DND-41 (cell line): ENCODE measurements around the gene CYP3A4.
"Not testable (repeated sequence)": the region's sequence is repeated elsewhere in the genome, so short reads cannot be mapped to it uniquely, and the experiment has no call there.

ENCODE experiments used
- ATAC-seq: fragments of 200-7000 bp; cut with Tn5 transposase; 3 replicates; pipeline ENCODE4 v1.9.1; 2021; ENCODE audit warnings: low read depth; ENCODE audit not compliant: insufficient read depth
- DNase-seq: peaks from one replicate; pipeline ENCODE4 v3.0.0-alpha.2; 2020
- H2AFZ ChIP-seq: 2 replicates; pipeline ENCODE4 v1.6.0; 2012; ENCODE audit warnings: low read depth, low read length
- H3K27ac ChIP-seq: 2 replicates; pipeline ENCODE4 v1.5.1; 2012; ENCODE audit warnings: low read length, inconsistent platforms
- H3K27me3 ChIP-seq: fragments of 200-600 bp; sonication (generic); 2 replicates; pipeline ENCODE4 v1.6.0; 2012; ENCODE audit warnings: low read length, mild to moderate bottlenecking, inconsistent platforms; ENCODE audit not compliant: insufficient read depth, poor library complexity
- H3K36me3 ChIP-seq: 2 replicates; pipeline ENCODE4 v1.5.1; 2012; ENCODE audit warnings: low read length, inconsistent platforms; ENCODE audit not compliant: insufficient read depth
- H3K4me1 ChIP-seq: 2 replicates; pipeline ENCODE4 v1.5.1; 2012; ENCODE audit warnings: mild to moderate bottlenecking, low read length; ENCODE audit not compliant: insufficient read depth
- H3K4me2 ChIP-seq: 2 replicates; pipeline ENCODE4 v1.6.0; 2012; ENCODE audit warnings: mild to moderate bottlenecking, moderate library complexity, low read length, inconsistent platforms; ENCODE audit not compliant: insufficient read depth
- H3K4me3 ChIP-seq, 2 experiments: fragments of 200-600 bp in 1 of 2; shearing (Covaris generic) in 1 of 2; 2 replicates each; pipeline ENCODE4 v1.5.1; 2012 to 2016; ENCODE audit warnings: inconsistent platforms in 2 of 2, low read length in 2 of 2, mild to moderate bottlenecking in 2 of 2, low read depth in 1 of 2, moderate library complexity in 1 of 2
- H3K79me2 ChIP-seq: 2 replicates; pipeline ENCODE4 v1.6.0; 2012; ENCODE audit warnings: low read length, inconsistent platforms; ENCODE audit not compliant: insufficient read depth
- H3K9ac ChIP-seq: 2 replicates; pipeline ENCODE4 v1.6.0; 2012; ENCODE audit warnings: low read depth, mild to moderate bottlenecking, inconsistent platforms, low read length, moderate library complexity
- H3K9me3 ChIP-seq: 2 replicates; pipeline ENCODE4 v1.5.1; 2012; ENCODE audit warnings: low read length, moderate library complexity, mild to moderate bottlenecking, inconsistent platforms; ENCODE audit not compliant: insufficient read depth, severe bottlenecking
- H4K20me1 ChIP-seq: 2 replicates; pipeline ENCODE4 v1.6.0; 2012; ENCODE audit warnings: low read length; ENCODE audit not compliant: insufficient read depth
- EZH2 ChIP-seq: IDR thresholded peaks from 3 replicates; pipeline ENCODE4 v1.6.1; 2012; ENCODE audit warnings: borderline replicate concordance, low read depth, mild to moderate bottlenecking, moderate library complexity, low read length, inconsistent platforms; ENCODE audit not compliant: severe bottlenecking
- TF ChIP-seq, protein P1 (sequence below): IDR thresholded peaks from 2 replicates; pipeline ENCODE4 v1.5.1; 2012; ENCODE audit warnings: borderline replicate concordance, low read length, moderate library complexity, mild to moderate bottlenecking; ENCODE audit not compliant: poor library complexity, severe bottlenecking; ENCODE audit errors: extremely low read depth

The CYP3A4 gene

DNA sequence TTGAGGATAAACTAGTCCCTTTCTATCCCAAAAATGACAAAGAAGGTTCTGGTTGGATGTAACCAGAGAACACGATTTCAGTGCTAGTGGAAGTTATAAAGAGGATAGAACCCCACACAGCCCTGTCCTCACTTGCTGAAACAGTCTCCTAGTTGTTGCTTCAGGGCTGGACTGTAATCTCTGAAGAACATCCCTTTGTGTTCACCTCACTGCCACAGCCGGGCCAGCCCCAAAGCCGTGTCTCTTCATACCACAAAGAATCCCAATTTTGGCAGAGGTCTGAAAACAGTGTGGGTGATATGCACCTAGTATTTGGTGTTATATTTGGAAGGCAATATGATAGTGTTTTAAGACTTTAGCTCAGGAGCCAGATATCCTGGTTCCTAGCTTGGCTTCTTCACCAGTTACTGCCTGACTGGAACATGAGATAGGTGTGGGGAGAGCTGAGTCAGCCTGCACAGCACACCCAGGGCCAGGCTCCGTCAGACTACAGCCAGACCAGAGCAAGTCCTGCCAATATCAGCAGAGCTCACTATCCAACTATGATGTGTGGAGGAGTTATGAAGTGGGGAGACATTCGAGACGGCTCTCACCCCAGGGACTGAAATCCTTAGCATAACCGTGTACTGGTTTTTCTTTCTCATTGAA, 21.2 kb downstream of the CYP3A4 start:
- no peak for ATAC-seq
- H3K4me1 ChIP-seq, result peaks cover 4% of the 10 kb centered on the region; the same call in 1 of the 2 replicates
- no peaks in the 10 kb centered on the region for H3K9me3 ChIP-seq
- H2AFZ ChIP-seq, result no peak overlapping the region
- H3K9ac ChIP-seq, result no peak overlapping the region
- no peak overlapping the region for H3K4me3 ChIP-seq
- no peaks in the 10 kb centered on the region for H3K36me3 ChIP-seq
- H3K79me2 ChIP-seq, result no peaks in the 10 kb centered on the region
- no peaks in the 10 kb centered on the region for H4K20me1 ChIP-seq
- TF ChIP-seq, protein P1, sequence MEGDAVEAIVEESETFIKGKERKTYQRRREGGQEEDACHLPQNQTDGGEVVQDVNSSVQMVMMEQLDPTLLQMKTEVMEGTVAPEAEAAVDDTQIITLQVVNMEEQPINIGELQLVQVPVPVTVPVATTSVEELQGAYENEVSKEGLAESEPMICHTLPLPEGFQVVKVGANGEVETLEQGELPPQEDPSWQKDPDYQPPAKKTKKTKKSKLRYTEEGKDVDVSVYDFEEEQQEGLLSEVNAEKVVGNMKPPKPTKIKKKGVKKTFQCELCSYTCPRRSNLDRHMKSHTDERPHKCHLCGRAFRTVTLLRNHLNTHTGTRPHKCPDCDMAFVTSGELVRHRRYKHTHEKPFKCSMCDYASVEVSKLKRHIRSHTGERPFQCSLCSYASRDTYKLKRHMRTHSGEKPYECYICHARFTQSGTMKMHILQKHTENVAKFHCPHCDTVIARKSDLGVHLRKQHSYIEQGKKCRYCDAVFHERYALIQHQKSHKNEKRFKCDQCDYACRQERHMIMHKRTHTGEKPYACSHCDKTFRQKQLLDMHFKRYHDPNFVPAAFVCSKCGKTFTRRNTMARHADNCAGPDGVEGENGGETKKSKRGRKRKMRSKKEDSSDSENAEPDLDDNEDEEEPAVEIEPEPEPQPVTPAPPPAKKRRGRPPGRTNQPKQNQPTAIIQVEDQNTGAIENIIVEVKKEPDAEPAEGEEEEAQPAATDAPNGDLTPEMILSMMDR, result no peak
- TF ChIP-seq EZH2, result no peak
- H3K27ac ChIP-seq, result no peak overlapping the region
- H3K4me2 ChIP-seq, result no peak overlapping the region
- no peaks in the 10 kb centered on the region for H3K27me3 ChIP-seq
- DNase-seq, result no peak

DNA sequence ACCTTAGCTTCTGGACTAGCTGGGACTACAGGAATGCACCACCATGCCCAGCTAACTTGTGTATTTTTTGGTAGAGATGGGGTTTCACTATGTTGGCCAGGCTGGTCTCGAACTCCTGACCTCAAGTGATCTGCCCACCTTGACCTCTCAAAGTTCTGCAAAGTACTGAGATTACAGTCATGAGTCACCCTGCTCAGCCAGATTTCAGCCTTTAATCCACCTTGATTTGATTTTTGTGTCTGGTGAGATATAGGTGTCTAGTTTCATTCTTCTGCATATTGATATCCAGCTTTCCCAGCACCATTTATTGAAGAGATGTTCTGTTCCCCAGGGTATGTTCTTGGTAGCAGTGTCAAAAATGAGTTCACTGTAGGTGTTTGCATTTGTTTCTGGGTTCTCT, 28.9 kb downstream of the CYP3A4 start:
- Histone ChIP-seq H3K79me2 (no peaks in the 10 kb centered on the region), H3K9me3 (no peaks in the 10 kb centered on the region), H2AFZ (no peak overlapping the region), H3K4me3 (no peak overlapping the region), H4K20me1 (no peaks in the 10 kb centered on the region), H3K36me3 (no peaks in the 10 kb centered on the region), H3K9ac (no peak overlapping the region), H3K27me3 (no peaks in the 10 kb centered on the region), H3K4me2 (no peak overlapping the region), H3K4me1 (no peaks in the 10 kb centered on the region), H3K27ac (no peak overlapping the region)
- DNase-seq (no peak), ATAC-seq (no peak)
- no peak for TF ChIP-seq EZH2
- TF ChIP-seq, protein P1, result no peak

DNA sequence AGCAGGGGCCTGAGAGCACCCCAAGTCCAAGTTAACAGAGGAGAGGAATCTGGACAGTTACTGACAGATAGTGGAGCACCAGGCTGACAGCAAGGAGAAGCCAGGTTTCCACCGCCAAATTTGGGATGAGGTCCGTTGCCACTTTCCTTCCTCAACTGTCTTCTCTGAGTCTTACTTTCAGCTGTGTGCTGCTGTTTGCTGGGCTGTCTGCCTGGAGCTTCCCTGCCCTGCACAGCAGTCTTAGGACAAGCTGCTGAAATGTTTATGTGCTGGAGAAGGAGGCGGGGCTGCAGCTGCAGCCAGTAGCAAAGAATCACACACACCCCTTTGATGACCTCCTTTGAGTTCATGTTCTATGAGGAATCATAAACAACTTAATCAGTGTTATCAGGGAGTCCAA, 31.6 kb downstream of the CYP3A4 start:
- Histone ChIP-seq H3K79me2 (no peaks in the 10 kb centered on the region), H2AFZ (no peak overlapping the region), H3K27ac (no peak overlapping the region), H3K4me2 (no peak overlapping the region), H3K9me3 (no peaks in the 10 kb centered on the region), H4K20me1 (no peaks in the 10 kb centered on the region), H3K9ac (no peak overlapping the region), H3K27me3 (no peaks in the 10 kb centered on the region), H3K4me1 (no peaks in the 10 kb centered on the region), H3K4me3 (no peak overlapping the region), H3K36me3 (no peaks in the 10 kb centered on the region)
- DNase-seq, result no peak
- TF ChIP-seq, protein P1, result no peak
- TF ChIP-seq EZH2, result no peak
- ATAC-seq, result no peak

DNA sequence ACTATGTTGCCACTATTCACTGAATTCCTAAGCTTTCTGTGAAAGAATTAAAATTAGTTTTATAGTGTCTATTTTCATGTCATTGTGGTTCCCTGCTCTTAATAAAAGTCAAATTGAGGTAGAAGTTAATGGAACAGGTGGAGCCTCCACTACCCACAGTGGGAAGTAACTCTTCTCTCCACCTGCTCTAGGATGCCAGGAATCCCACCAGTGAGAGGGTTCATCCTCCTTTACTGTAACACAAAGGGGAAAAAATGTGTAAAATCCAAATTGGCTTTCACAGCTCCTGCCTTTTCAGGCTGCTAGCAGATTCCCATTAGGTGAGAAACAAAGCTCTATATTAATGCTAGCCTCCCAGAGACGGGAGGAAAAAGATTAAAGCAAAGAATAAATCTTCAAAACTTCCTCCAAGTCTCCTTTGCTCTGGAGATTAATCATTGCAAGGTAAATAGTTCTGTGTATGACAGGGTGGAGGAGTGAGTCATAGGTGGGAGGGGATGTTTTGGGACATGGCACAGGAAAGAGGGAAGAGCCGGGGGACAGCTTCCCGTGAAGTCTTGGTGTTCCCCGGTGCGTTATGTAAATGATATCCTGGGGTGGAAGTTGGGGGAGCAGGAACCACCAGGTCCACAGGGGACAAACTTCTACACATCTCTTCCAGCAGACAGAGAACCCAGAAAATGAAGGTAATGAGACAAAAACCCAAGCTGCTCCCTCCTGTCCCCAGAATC, 32.5 kb downstream of the CYP3A4 start:
- not testable (repeated sequence) for H3K27me3 ChIP-seq, DNase-seq, H2AFZ ChIP-seq, H3K4me2 ChIP-seq, H4K20me1 ChIP-seq, ATAC-seq, H3K79me2 ChIP-seq, H3K9ac ChIP-seq, H3K4me3 ChIP-seq, H3K27ac ChIP-seq, H3K9me3 ChIP-seq, H3K4me1 ChIP-seq, H3K36me3 ChIP-seq
